HepG2 (cell line): ENCODE measurements around the gene ACP1. TPM values are rescaled to one million over a fixed set of nuclear protein-coding genes. Genes with fewer than 3 reads are reported as not detected.

ENCODE experiments used
- AHDC1 ChIP-seq: sonication (generic); formaldehyde crosslinking; IDR thresholded peaks from 2 replicates; pipeline ENCODE4 v1.5.1; 2020; ENCODE audit warnings: mild to moderate bottlenecking, missing genetic modification reagents, borderline replicate concordance
- ELK4 ChIP-seq: sonication (generic); formaldehyde crosslinking; IDR thresholded peaks from 2 replicates; pipeline ENCODE4 v1.9.0; 2021; ENCODE audit warnings: missing genetic modification reagents, borderline replicate concordance
- FLYWCH1 ChIP-seq: sonication (generic); formaldehyde crosslinking; IDR thresholded peaks from 2 replicates; pipeline ENCODE4 v1.8.1; 2023; ENCODE audit warnings: mild to moderate bottlenecking, missing genetic modification reagents
- MED1 ChIP-seq: sonication (generic); formaldehyde crosslinking; IDR thresholded peaks from 2 replicates; pipeline ENCODE4 v1.4.0; 2020; ENCODE audit warnings: missing genetic modification reagents
- U2AF2 ChIP-seq: fragments of 200-400 bp; formaldehyde crosslinking; IDR thresholded peaks from 2 replicates; pipeline ENCODE4 v1.6.1; 2017; ENCODE audit warnings: low read depth, mild to moderate bottlenecking, low read length
- ZNF343 ChIP-seq: sonication (generic); formaldehyde crosslinking; IDR thresholded peaks from 2 replicates; pipeline ENCODE4 v1.4.0; 2020; ENCODE audit warnings: mild to moderate bottlenecking, missing genetic modification reagents
- ZNF83 ChIP-seq: sonication (generic); formaldehyde crosslinking; IDR thresholded peaks from 2 replicates; pipeline ENCODE4 v1.4.0; 2020; ENCODE audit warnings: missing genetic modification reagents, mild to moderate bottlenecking, borderline replicate concordance
- polyA plus RNA-seq, 8 experiments: library from polyadenylated mRNA; depleted of rRNA in 3 of 8; stranded (reverse) in 7 of 8; unstranded in 1 of 8; fragments of >200 nt; fragmentation: Illumina TruSeq in 4 of 8; extraction: Trizol in 4 of 8; gene quantifications; 2 replicates each; pipeline versions ENCODE4 v1.2.1 to v1.2.3, GENCODE V29; 2011 to 2016; ENCODE audit warnings: low read depth in 4 of 8, missing spikeins in 1 of 8, mixed read lengths in 1 of 8; ENCODE audit not compliant: insufficient read depth in 1 of 8
- total RNA-seq, 5 experiments: library from RNA; depleted of rRNA; stranded (reverse); fragments of >200 nt; fragmentation: Illumina TruSeq; extraction: Trizol; gene quantifications; 2 replicates each; pipeline ENCODE4 v1.2.3, GENCODE V29; 2016; ENCODE audit warnings: low read depth in 1 of 5
- TF ChIP-seq, protein P1 (sequence below): sonication (generic); formaldehyde crosslinking; IDR thresholded peaks from 2 replicates; pipeline ENCODE4 v1.4.0; 2020; ENCODE audit warnings: missing genetic modification reagents, borderline replicate concordance

The ACP1 gene
- total and polyA plus RNA-seq, 2 of the 13 experiments (the other 11 are each of a cell fraction or from before 2014, with no cell fraction given), result 246 to 348 TPM

- no peak for TF ChIP-seq AHDC1 (CRISPR knock-in tag)
- no peak for TF ChIP-seq ELK4 (CRISPR knock-in tag)
- TF ChIP-seq FLYWCH1 (CRISPR knock-in tag), result no peak
- TF ChIP-seq, protein P1, sequence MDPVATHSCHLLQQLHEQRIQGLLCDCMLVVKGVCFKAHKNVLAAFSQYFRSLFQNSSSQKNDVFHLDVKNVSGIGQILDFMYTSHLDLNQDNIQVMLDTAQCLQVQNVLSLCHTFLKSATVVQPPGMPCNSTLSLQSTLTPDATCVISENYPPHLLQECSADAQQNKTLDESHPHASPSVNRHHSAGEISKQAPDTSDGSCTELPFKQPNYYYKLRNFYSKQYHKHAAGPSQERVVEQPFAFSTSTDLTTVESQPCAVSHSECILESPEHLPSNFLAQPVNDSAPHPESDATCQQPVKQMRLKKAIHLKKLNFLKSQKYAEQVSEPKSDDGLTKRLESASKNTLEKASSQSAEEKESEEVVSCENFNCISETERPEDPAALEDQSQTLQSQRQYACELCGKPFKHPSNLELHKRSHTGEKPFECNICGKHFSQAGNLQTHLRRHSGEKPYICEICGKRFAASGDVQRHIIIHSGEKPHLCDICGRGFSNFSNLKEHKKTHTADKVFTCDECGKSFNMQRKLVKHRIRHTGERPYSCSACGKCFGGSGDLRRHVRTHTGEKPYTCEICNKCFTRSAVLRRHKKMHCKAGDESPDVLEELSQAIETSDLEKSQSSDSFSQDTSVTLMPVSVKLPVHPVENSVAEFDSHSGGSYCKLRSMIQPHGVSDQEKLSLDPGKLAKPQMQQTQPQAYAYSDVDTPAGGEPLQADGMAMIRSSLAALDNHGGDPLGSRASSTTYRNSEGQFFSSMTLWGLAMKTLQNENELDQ (CRISPR knock-in tag), result no peak
- 0 out of 2 replicates have a peak, but pooled peaks have one; percentile 12 for TF ChIP-seq MED1 (CRISPR knock-in tag)
- TF ChIP-seq ZNF343, result no peak
- TF ChIP-seq ZNF83 (CRISPR knock-in tag), result no peak
- no peak for TF ChIP-seq U2AF2
These were observed 15.9 kb downstream of the ACP1 start (continued) for GRCh38 chr2:280650-281110.
